HG03064 (cell line): Measurements from ENCODE around the gene SYTL3.
A peak's percentile ranks its signal among the peaks of the same experiment; 100 is the strongest.

Experiments used
- ATAC-seq: cut with Tn5 transposase; IDR thresholded peaks from one replicate; pipeline ENCODE4 v1.9.1; 2021; ENCODE audit warnings: low read depth; ENCODE audit not compliant: unreplicated experiment

The SYTL3 gene

GRCh38 chr6:158808941-158809678 lies 159.3 kb downstream of the SYTL3 start:
- peak; percentile 71 for ATAC-seq

GRCh38 chr6:158810155-158811095 lies 160.6 kb downstream of the SYTL3 start:
- no peak for ATAC-seq

GRCh38 chr6:158812611-158813010 lies 162.8 kb downstream of the SYTL3 start:
- ATAC-seq, result no peak

GRCh38 chr6:158813032-158813431 lies 163.2 kb downstream of the SYTL3 start:
- no peak for ATAC-seq
